ENCODE results near the gene ARVCF. TPM values are rescaled to one million over a fixed set of nuclear protein-coding genes. Genes with fewer than 3 reads are reported as not detected.
A peak's percentile ranks its signal among the peaks of the same experiment; 100 is the strongest.

ARVCF gene
- total RNA-seq, 1 donor from 2014 or later = 101 TPM

GRCh38 chr22:19964701-19965386 lies 51.8 kb downstream of the ARVCF start:
- Mint-ChIP-seq H3K36me3 (ENCODE audit: insufficient read depth) (peaks cover 6% of the 10 kb centered on the region), H3K4me1 (ENCODE audit: low read depth) (peaks cover 30% of the 10 kb centered on the region), H3K27ac (no peak overlapping the region), H3K9me3 (ENCODE audit: low read depth) (no peaks in the 10 kb centered on the region), H3K4me3 (ENCODE audit: low read depth) (no peak overlapping the region), H3K27me3 (no peaks in the 10 kb centered on the region)
- TF ChIP-seq CTCF (IDR thresholded peaks at IDR 0.05; ENCODE audit: unreplicated experiment) = no peak
- no peak for DNase-seq (ENCODE audit: low spot score, unreplicated experiment)

- Mint-ChIP-seq H3K36me3 (ENCODE audit: insufficient read depth) (peaks cover 6% of the 10 kb centered on the region), H3K4me1 (ENCODE audit: low read depth) (peaks cover 35% of the 10 kb centered on the region), H3K4me3 (ENCODE audit: low read depth) (no peak overlapping the region)
Observed at GRCh38 chr22:19963863-19964642, 52.6 kb downstream of the ARVCF start.

GRCh38 chr22:19962909-19963806 lies 53.5 kb downstream of the ARVCF start:
- Mint-ChIP-seq H3K27me3 (no peaks in the 10 kb centered on the region), H3K4me3 (ENCODE audit: low read depth) (peak overlapping the region; percentile 66), H3K27ac (peak overlapping the region; percentile 97), H3K36me3 (ENCODE audit: insufficient read depth) (peaks cover 6% of the 10 kb centered on the region), H3K4me1 (ENCODE audit: low read depth) (peaks cover 38% of the 10 kb centered on the region), H3K9me3 (ENCODE audit: low read depth) (no peaks in the 10 kb centered on the region)
- TF ChIP-seq CTCF (IDR thresholded peaks at IDR 0.05; ENCODE audit: unreplicated experiment) = no peak
- peak; percentile 61 for DNase-seq (ENCODE audit: low spot score, unreplicated experiment)

More at GRCh38 chr22:19963863-19964642, 52.6 kb downstream of the ARVCF start:
- no peak for TF ChIP-seq CTCF (IDR thresholded peaks at IDR 0.05; ENCODE audit: unreplicated experiment)
- Mint-ChIP-seq H3K27ac (no peak overlapping the region), H3K27me3 (no peaks in the 10 kb centered on the region), H3K9me3 (ENCODE audit: low read depth) (no peaks in the 10 kb centered on the region)
- DNase-seq (ENCODE audit: low spot score, unreplicated experiment) = no peak

- H3K4me3 Mint-ChIP-seq (ENCODE audit: low read depth) = peak overlapping the region; percentile 52
Observed at GRCh38 chr22:19962246-19962908, 54.2 kb downstream of the ARVCF start.

More at GRCh38 chr22:19962246-19962908, 54.2 kb downstream of the ARVCF start:
- peaks cover 6% of the 10 kb centered on the region for H3K36me3 Mint-ChIP-seq (ENCODE audit: insufficient read depth)
- peaks cover 38% of the 10 kb centered on the region for H3K4me1 Mint-ChIP-seq (ENCODE audit: low read depth)
- TF ChIP-seq CTCF (IDR thresholded peaks at IDR 0.05; ENCODE audit: unreplicated experiment) = peak; percentile 65
- H3K9me3 Mint-ChIP-seq (ENCODE audit: low read depth) = no peaks in the 10 kb centered on the region
- H3K27me3 Mint-ChIP-seq = no peaks in the 10 kb centered on the region
- peak overlapping the region; percentile 92 for H3K27ac Mint-ChIP-seq
- peak; percentile 51 for DNase-seq (ENCODE audit: low spot score, unreplicated experiment)
